HEK293 (cell line): Measurements from ENCODE around the gene SPIB.

ENCODE experiments used
- GLI2 ChIP-seq: fragments of 450-650 bp; formaldehyde crosslinking; IDR thresholded peaks from 2 replicates; pipeline ENCODE4; 2017; ENCODE audit warnings: missing biosample characterization, missing genetic modification characterization, low read depth, borderline replicate concordance
- KLF1 ChIP-seq: fragments of 450-650 bp; formaldehyde crosslinking; IDR thresholded peaks from 2 replicates; pipeline ENCODE4 v1.5.1; 2016; ENCODE audit warnings: missing biosample characterization, missing genetic modification characterization
- OVOL3 ChIP-seq: fragments of 450-650 bp; formaldehyde crosslinking; IDR thresholded peaks from 2 replicates; pipeline ENCODE4 v1.5.1; 2016; ENCODE audit warnings: missing biosample characterization, missing genetic modification characterization
- PBX3 ChIP-seq: sonication (generic); formaldehyde crosslinking; IDR thresholded peaks from 2 replicates; pipeline ENCODE4 v1.8.1; 2022; ENCODE audit warnings: mild to moderate bottlenecking, moderate library complexity, missing genetic modification reagents
- ZNF148 ChIP-seq: fragments of 450-650 bp; formaldehyde crosslinking; IDR thresholded peaks from 2 replicates; pipeline ENCODE4 v1.5.0; 2017; ENCODE audit warnings: missing biosample characterization, missing genetic modification characterization, borderline replicate concordance
- ZNF529 ChIP-seq: fragments of 450-650 bp; formaldehyde crosslinking; IDR thresholded peaks from 2 replicates; pipeline ENCODE4 v1.5.1; 2017; ENCODE audit warnings: missing genetic modification characterization, missing biosample characterization; ENCODE audit not compliant: insufficient replicate concordance
- ZNF549 ChIP-seq: fragments of 450-650 bp; IDR thresholded peaks from 2 replicates; pipeline ENCODE4 v1.5.1; 2018; ENCODE audit warnings: missing biosample characterization, missing genetic modification characterization, mild to moderate bottlenecking, inconsistent platforms, moderate library complexity
- TF ChIP-seq, protein P1 (sequence below): fragments of 450-650 bp; formaldehyde crosslinking; IDR thresholded peaks from 2 replicates; pipeline ENCODE4 v1.5.1; 2016; ENCODE audit warnings: missing biosample characterization, missing genetic modification characterization
- TF ChIP-seq, protein P2 (sequence below): fragments of 450-650 bp; formaldehyde crosslinking; IDR thresholded peaks from 2 replicates; pipeline ENCODE4 v1.5.1; 2016; ENCODE audit warnings: missing biosample characterization, missing genetic modification characterization

DNA sequence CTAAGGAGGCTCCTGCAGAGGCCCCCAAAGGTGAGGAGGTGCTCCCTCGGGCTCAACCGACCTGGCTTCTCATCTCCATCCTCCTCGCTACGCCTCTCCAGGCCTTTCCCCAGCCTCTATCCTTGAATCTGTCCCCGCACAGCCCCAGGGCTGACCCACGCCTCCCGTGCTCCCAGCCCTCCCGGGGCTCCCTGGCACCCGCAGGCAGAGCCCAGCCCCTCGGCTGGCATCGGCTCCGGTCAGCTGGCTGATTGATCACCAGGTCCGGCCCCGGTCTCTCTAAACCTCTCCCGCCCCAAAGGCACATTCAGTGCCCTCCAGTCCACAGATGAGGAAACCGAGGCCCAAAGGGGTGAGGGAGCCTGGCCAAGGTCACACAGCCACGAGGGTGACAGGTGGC is 16.5 kb downstream of the SPIB start:
- TF ChIP-seq ZNF549 (tag by site-specific recombination): no peak
- TF ChIP-seq GLI2 (tag by site-specific recombination): no peak
- TF ChIP-seq, protein P1, sequence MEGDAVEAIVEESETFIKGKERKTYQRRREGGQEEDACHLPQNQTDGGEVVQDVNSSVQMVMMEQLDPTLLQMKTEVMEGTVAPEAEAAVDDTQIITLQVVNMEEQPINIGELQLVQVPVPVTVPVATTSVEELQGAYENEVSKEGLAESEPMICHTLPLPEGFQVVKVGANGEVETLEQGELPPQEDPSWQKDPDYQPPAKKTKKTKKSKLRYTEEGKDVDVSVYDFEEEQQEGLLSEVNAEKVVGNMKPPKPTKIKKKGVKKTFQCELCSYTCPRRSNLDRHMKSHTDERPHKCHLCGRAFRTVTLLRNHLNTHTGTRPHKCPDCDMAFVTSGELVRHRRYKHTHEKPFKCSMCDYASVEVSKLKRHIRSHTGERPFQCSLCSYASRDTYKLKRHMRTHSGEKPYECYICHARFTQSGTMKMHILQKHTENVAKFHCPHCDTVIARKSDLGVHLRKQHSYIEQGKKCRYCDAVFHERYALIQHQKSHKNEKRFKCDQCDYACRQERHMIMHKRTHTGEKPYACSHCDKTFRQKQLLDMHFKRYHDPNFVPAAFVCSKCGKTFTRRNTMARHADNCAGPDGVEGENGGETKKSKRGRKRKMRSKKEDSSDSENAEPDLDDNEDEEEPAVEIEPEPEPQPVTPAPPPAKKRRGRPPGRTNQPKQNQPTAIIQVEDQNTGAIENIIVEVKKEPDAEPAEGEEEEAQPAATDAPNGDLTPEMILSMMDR (tag by site-specific recombination): no peak
- TF ChIP-seq ZNF529 (tag by site-specific recombination): no peak
- TF ChIP-seq ZNF148 (tag by site-specific recombination): no peak
- TF ChIP-seq, protein P2, sequence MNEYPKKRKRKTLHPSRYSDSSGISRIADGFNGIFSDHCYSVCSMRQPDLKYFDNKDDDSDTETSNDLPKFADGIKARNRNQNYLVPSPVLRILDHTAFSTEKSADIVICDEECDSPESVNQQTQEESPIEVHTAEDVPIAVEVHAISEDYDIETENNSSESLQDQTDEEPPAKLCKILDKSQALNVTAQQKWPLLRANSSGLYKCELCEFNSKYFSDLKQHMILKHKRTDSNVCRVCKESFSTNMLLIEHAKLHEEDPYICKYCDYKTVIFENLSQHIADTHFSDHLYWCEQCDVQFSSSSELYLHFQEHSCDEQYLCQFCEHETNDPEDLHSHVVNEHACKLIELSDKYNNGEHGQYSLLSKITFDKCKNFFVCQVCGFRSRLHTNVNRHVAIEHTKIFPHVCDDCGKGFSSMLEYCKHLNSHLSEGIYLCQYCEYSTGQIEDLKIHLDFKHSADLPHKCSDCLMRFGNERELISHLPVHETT (tag by site-specific recombination): no peak
- TF ChIP-seq PBX3 (CRISPR knock-in tag): no peak
- no peak for TF ChIP-seq KLF1 (tag by site-specific recombination)
- TF ChIP-seq OVOL3 (tag by site-specific recombination): no peak
